Prostate gland (tissue), 1 donor: ENCODE measurements around the gene TRPV6.

Source experiments
- POLR2A ChIP-seq: fragments of 450-650 bp; IDR thresholded peaks from one replicate; pipeline ENCODE4 v1.6.1; 2016; ENCODE audit warnings: antibody characterized with exemption, mild to moderate bottlenecking
- POLR2AphosphoS5 ChIP-seq: sonication (generic); formaldehyde crosslinking; IDR thresholded peaks from one replicate; pipeline ENCODE4 v1.6.1; 2017; ENCODE audit warnings: antibody characterized with exemption

- TF ChIP-seq POLR2A (no peak), POLR2AphosphoS5 (no peak)
These were observed 11.7 kb downstream of the TRPV6 start for GRCh38 chr7:142873871-142874270.
